GM12878 (cell line): ENCODE measurements around the gene EIF2B1. TPM values are rescaled to one million over a fixed set of nuclear protein-coding genes. Genes with fewer than 3 reads are reported as not detected.

Source experiments
- ATF7 ChIP-seq: fragments of 450-650 bp; IDR thresholded peaks from 2 replicates; pipeline ENCODE4 v1.6.1; 2016; ENCODE audit warnings: low read depth, mild to moderate bottlenecking
- BCLAF1 ChIP-seq: fragments of 450-650 bp; IDR thresholded peaks from 2 replicates; pipeline ENCODE4 v1.6.1; 2017; ENCODE audit warnings: antibody characterized with exemption, mild to moderate bottlenecking, moderate library complexity
- CBFB ChIP-seq: IDR thresholded peaks from 2 replicates; pipeline ENCODE4 v1.6.1; 2016; ENCODE audit warnings: antibody characterized with exemption, low read depth
- CBX5 ChIP-seq: sonication (generic); IDR thresholded peaks from 2 replicates; pipeline ENCODE4 v1.6.1; 2016; ENCODE audit warnings: low read depth, moderate library complexity, mild to moderate bottlenecking, inconsistent platforms
- E4F1 ChIP-seq: fragments of 450-650 bp; IDR thresholded peaks from 2 replicates; pipeline ENCODE4 v1.6.1; 2018; ENCODE audit warnings: borderline replicate concordance, mild to moderate bottlenecking; ENCODE audit not compliant: partially characterized antibody
- MAX ChIP-seq: IDR thresholded peaks from 2 replicates; pipeline ENCODE4 v1.6.1; 2012; ENCODE audit warnings: low read depth, low read length, improper control_type of control experiment
- MTA2 ChIP-seq: fragments of 450-650 bp; IDR thresholded peaks from 2 replicates; pipeline ENCODE4 v1.6.1; 2016; ENCODE audit warnings: low read depth, mild to moderate bottlenecking, moderate library complexity
- MTA3 ChIP-seq: IDR thresholded peaks from 2 replicates; pipeline ENCODE4 v1.6.1; 2012; ENCODE audit warnings: low read length, inconsistent platforms, borderline replicate concordance
- MXI1 ChIP-seq: fragments of 150-350 bp; IDR thresholded peaks from 2 replicates; pipeline ENCODE4 v1.6.1; 2011; ENCODE audit warnings: low read depth, mild to moderate bottlenecking, inconsistent platforms, low read length, improper control_type of control experiment
- PAX5 ChIP-seq: IDR thresholded peaks from 2 replicates; pipeline ENCODE4 v1.6.1; 2011; ENCODE audit warnings: low read depth, low read length, borderline replicate concordance
- PAX8 ChIP-seq: fragments of 450-650 bp; IDR thresholded peaks from 2 replicates; pipeline ENCODE4 v1.6.1; 2017; ENCODE audit warnings: mild to moderate bottlenecking, moderate library complexity
- RAD51 ChIP-seq: fragments of 450-650 bp; IDR thresholded peaks from 2 replicates; pipeline ENCODE4 v1.6.1; 2016; ENCODE audit warnings: moderate library complexity, mild to moderate bottlenecking, inconsistent platforms
- RELB ChIP-seq: fragments of 450-650 bp; IDR thresholded peaks from 2 replicates; pipeline ENCODE4 v1.6.1; 2017; ENCODE audit warnings: low read depth, mild to moderate bottlenecking, moderate library complexity
- SKIL ChIP-seq: fragments of 450-650 bp; IDR thresholded peaks from 2 replicates; pipeline ENCODE4 v1.6.1; 2017; ENCODE audit warnings: mild to moderate bottlenecking, low read depth, inconsistent platforms; ENCODE audit not compliant: poor library complexity, severe bottlenecking
- TCF12 ChIP-seq: IDR thresholded peaks from 2 replicates; pipeline ENCODE4 v1.6.1; 2011; ENCODE audit warnings: low read depth, mild to moderate bottlenecking, low read length
- USF1 ChIP-seq: IDR thresholded peaks from 2 replicates; pipeline ENCODE4 v1.6.1; 2011; ENCODE audit warnings: borderline replicate concordance, low read depth, mild to moderate bottlenecking, moderate library complexity, mixed read lengths, low read length; ENCODE audit not compliant: insufficient read depth; ENCODE audit errors: extremely low read length
- polyA plus RNA-seq, 11 experiments: library from polyadenylated mRNA; depleted of rRNA in 4 of 11; unstranded in 6 of 11; stranded (reverse) in 5 of 11; fragments of >200 nt; fragmentation: Nextera tagmentation in 4 of 11; fragmentation: Illumina TruSeq in 1 of 11; extraction: Ambion mirVana in 4 of 11; extraction: Trizol in 1 of 11; gene quantifications; 1 replicate in 1 of 11; 2 replicates in 10 of 11; pipeline versions ENCODE4 v1.2.1 to v1.2.3, GENCODE V29; 2011 to 2016; ENCODE audit warnings: inconsistent platforms in 2 of 11, missing spikeins in 2 of 11, low read depth in 1 of 11
- total RNA-seq, 4 experiments: library from RNA; depleted of rRNA in 3 of 4; stranded (reverse); fragments of >200 nt in 3 of 4; fragmentation: Illumina TruSeq in 1 of 4; extraction: Trizol in 1 of 4; gene quantifications; 2 replicates each; pipeline versions ENCODE4 v1.2.1 to v1.2.3, GENCODE V29; 2013 to 2021

EIF2B1 gene
- total and polyA plus RNA-seq, 10 of the 15 experiments (the other 5 are each of a cell fraction or from before 2014, with no cell fraction given) = 17.6 to 131 (median 49.1) TPM

- TF ChIP-seq ATF7 (peak; percentile 55), USF1 (no peak), CBX5 (no peak), PAX5 (peak; percentile 46; the same call in 1 of the 2 replicates), TCF12 (0 out of 2 replicates have a peak, but pooled peaks have one; percentile 66), SKIL (peak; percentile 34), MTA2 (0 out of 2 replicates have a peak, but pooled peaks have one; percentile 22), E4F1 (no peak), RAD51 (peak; percentile 53; the same call in 1 of the 2 replicates), PAX8 (no peak), CBFB (peak; percentile 42; the same call in 1 of the 2 replicates), MAX (peak; percentile 42; the same call in 1 of the 2 replicates), BCLAF1 (no peak), RELB (peak; percentile 19; the same call in 1 of the 2 replicates), MXI1 (peak; percentile 81), MTA3 (no peak)
- TF ChIP-seq, all 136 proteins: peak for 22
Observed at GRCh38 chr12:123655420-123655819, 21.9 kb upstream of the EIF2B1 start (continued).
